Right lobe of liver (tissue), 4 donors: ENCODE measurements around the gene PDP2.

Experiments used
- POLR2A ChIP-seq: fragments of 450-650 bp; IDR thresholded peaks from one replicate; pipeline ENCODE4 v1.6.1; 2017; ENCODE audit warnings: antibody characterized with exemption, mild to moderate bottlenecking
- TF ChIP-seq, protein P1 (sequence below), 4 donors: fragments of 200-600 bp in 3 of 4; fragments of 450-650 bp in 1 of 4; IDR thresholded peaks; one replicate each; pipeline versions ENCODE4 v1.5.1 to v1.8.0; 2016 to 2022; ENCODE audit warnings: antibody characterized with exemption in 4 of 4, mild to moderate bottlenecking in 2 of 4
- donor health status: DM: no; HTN: no; CAD: no.
- donor health status: DM: no; HTN: no; CAD: no.
- donor health status: DM: no; HTN: yes; CAD: no.

DNA sequence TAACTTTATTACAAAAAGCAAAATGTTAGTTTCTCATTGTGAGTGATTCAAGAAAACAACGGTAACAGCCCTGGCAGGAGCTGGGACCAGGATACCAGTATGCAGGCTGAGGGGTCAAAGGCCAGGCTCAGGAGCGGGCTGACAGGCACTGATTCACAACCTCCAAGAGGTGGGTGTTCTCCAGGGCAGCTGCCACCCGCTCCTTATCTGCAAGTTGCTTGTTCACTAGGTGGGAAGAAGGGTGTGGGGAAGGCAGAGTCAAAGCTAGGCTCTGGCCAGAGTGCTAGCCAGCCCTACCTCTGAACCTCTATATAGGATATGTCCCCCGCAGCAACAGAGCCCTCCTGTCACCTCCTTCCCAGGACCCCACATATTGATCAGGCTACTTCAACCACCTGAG is 51.8 kb downstream of the PDP2 start:
- TF ChIP-seq, protein P1, sequence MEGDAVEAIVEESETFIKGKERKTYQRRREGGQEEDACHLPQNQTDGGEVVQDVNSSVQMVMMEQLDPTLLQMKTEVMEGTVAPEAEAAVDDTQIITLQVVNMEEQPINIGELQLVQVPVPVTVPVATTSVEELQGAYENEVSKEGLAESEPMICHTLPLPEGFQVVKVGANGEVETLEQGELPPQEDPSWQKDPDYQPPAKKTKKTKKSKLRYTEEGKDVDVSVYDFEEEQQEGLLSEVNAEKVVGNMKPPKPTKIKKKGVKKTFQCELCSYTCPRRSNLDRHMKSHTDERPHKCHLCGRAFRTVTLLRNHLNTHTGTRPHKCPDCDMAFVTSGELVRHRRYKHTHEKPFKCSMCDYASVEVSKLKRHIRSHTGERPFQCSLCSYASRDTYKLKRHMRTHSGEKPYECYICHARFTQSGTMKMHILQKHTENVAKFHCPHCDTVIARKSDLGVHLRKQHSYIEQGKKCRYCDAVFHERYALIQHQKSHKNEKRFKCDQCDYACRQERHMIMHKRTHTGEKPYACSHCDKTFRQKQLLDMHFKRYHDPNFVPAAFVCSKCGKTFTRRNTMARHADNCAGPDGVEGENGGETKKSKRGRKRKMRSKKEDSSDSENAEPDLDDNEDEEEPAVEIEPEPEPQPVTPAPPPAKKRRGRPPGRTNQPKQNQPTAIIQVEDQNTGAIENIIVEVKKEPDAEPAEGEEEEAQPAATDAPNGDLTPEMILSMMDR (IDR thresholded peaks at IDR 0.05) = no peak
- TF ChIP-seq POLR2A = no peak
